Neural progenitor cell (in vitro differentiated cells): ENCODE data around the gene RCVRN.

ENCODE experiments used
- EZH2phosphoT487 ChIP-seq: fragments of 200-600 bp; sonication (generic); IDR thresholded peaks from 2 replicates; pipeline ENCODE4 v1.6.1; 2017; ENCODE audit warnings: antibody characterized with exemption
- TF ChIP-seq, protein P1 (sequence below): fragments of 200-600 bp; sonication (generic); IDR thresholded peaks from 2 replicates; pipeline ENCODE4 v1.5.1; 2017; ENCODE audit warnings: antibody characterized with exemption, mild to moderate bottlenecking

DNA sequence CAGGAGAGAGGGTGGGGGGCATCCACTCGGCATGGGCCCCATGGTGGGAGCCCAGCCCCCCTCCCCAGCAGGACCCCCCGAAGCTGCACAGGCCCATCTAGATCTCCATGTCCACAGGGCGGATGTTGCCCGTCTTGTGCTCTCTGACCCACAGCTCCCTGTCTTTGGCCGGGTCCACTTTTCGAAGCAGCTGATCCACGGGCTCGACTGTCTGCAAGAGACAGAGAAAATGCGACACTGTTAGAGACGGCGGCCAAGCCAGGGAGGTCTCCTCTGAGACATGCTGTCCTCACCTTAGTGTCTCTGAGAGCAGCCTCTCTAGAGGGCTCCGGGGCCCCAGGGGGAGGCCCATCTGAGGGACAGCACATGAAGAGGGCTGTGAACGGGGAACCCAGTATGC lies 12.1 kb upstream of the RCVRN start:
- TF ChIP-seq, protein P1, sequence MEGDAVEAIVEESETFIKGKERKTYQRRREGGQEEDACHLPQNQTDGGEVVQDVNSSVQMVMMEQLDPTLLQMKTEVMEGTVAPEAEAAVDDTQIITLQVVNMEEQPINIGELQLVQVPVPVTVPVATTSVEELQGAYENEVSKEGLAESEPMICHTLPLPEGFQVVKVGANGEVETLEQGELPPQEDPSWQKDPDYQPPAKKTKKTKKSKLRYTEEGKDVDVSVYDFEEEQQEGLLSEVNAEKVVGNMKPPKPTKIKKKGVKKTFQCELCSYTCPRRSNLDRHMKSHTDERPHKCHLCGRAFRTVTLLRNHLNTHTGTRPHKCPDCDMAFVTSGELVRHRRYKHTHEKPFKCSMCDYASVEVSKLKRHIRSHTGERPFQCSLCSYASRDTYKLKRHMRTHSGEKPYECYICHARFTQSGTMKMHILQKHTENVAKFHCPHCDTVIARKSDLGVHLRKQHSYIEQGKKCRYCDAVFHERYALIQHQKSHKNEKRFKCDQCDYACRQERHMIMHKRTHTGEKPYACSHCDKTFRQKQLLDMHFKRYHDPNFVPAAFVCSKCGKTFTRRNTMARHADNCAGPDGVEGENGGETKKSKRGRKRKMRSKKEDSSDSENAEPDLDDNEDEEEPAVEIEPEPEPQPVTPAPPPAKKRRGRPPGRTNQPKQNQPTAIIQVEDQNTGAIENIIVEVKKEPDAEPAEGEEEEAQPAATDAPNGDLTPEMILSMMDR, result no peak
- TF ChIP-seq EZH2phosphoT487, result no peak
